Activated naive CD4-positive, alpha-beta T cell treated with anti-CD3 and anti-CD28 coated beads, Interleukin-2, amount 50 U/mL, for 24 hours (primary cell): ENCODE data around the gene CACNA2D1.

Experiments used
- H3K27ac Mint-ChIP-seq: one replicate; pipeline ENCODE4 v1.8.0; 2021; ENCODE audit warnings: mild to moderate bottlenecking, mixed read lengths
- H3K27me3 Mint-ChIP-seq: one replicate; pipeline ENCODE4 v1.8.0; 2021; ENCODE audit warnings: mixed read lengths
- H3K36me3 Mint-ChIP-seq: one replicate; pipeline ENCODE4 v1.8.0; 2021; ENCODE audit warnings: mixed read lengths
- H3K4me1 Mint-ChIP-seq: one replicate; pipeline ENCODE4 v1.8.0; 2021; ENCODE audit warnings: mixed read lengths
- H3K4me3 Mint-ChIP-seq: one replicate; pipeline ENCODE4 v1.8.0; 2021; ENCODE audit warnings: mild to moderate bottlenecking, mixed read lengths
- H3K9me3 Mint-ChIP-seq: one replicate; pipeline ENCODE4 v1.8.0; 2021; ENCODE audit warnings: mixed read lengths

The CACNA2D1 gene

DNA sequence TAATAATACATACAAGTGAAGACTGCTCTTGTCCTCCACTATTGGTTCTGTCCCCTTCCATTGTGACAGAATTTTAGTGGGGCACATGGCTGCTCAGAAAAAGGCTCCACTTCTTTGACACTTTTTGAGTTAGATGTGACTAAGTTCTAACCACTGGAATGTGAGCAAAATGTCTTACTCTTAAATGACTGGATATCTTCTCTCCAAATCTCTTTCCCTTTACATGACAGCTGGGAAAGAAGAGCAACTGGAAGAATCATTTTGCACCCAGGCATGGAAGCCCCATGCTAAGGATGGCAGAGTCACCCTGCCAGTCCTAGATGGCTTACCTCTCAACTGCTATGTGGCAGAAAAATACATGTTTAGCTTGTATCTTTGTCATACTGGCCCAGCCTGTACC lies 97.7 kb downstream of the CACNA2D1 start:
- Mint-ChIP-seq H3K4me1 (no peaks in the 10 kb centered on the region), H3K27ac (no peak overlapping the region), H3K36me3 (no peaks in the 10 kb centered on the region), H3K9me3 (peaks cover 4% of the 10 kb centered on the region), H3K4me3 (no peak overlapping the region), H3K27me3 (peaks cover 1% of the 10 kb centered on the region)

- H3K27ac Mint-ChIP-seq = no peak overlapping the region
- no peak overlapping the region for H3K4me3 Mint-ChIP-seq
- no peaks in the 10 kb centered on the region for H3K36me3 Mint-ChIP-seq
- peaks cover 1% of the 10 kb centered on the region for H3K27me3 Mint-ChIP-seq
- peaks cover 9% of the 10 kb centered on the region for H3K9me3 Mint-ChIP-seq
- no peaks in the 10 kb centered on the region for H3K4me1 Mint-ChIP-seq
Observed at GRCh38 chr7:82343716-82344115, 99.9 kb downstream of the CACNA2D1 start.

- Mint-ChIP-seq H3K27me3 (peaks cover 1% of the 10 kb centered on the region), H3K4me3 (no peak overlapping the region), H3K36me3 (no peaks in the 10 kb centered on the region), H3K9me3 (peaks cover 5% of the 10 kb centered on the region), H3K27ac (no peak overlapping the region), H3K4me1 (no peaks in the 10 kb centered on the region)
Observed at GRCh38 chr7:82339958-82340357, 103.6 kb downstream of the CACNA2D1 start.

GRCh38 chr7:82335927-82336326 lies 107.7 kb downstream of the CACNA2D1 start:
- no peaks in the 10 kb centered on the region for H3K27me3 Mint-ChIP-seq
- H3K36me3 Mint-ChIP-seq = no peaks in the 10 kb centered on the region
- no peaks in the 10 kb centered on the region for H3K4me1 Mint-ChIP-seq
- no peak overlapping the region for H3K27ac Mint-ChIP-seq
- no peak overlapping the region for H3K4me3 Mint-ChIP-seq
- peaks cover 5% of the 10 kb centered on the region for H3K9me3 Mint-ChIP-seq

DNA sequence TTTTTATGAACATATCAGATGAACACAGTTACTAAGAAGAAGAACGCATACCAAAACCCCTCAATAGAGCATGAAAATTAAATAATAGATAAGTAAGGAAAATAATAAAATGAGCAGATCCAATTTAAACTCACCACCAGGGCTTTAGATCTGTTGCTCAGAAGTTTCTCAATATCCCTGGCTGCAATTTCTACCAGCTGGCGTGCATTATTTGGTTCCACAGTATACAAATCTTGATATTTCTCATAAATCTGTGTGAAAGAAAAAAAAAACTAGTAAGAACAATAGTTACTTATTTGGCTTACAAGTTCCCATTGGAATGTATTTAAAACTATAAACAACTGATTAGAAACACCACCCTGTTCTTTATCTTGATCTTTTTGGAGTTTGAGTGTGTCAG lies 108.6 kb downstream of the CACNA2D1 start:
- Mint-ChIP-seq H3K36me3 (no peaks in the 10 kb centered on the region), H3K27me3 (no peaks in the 10 kb centered on the region), H3K9me3 (peaks cover 5% of the 10 kb centered on the region), H3K27ac (no peak overlapping the region), H3K4me1 (no peaks in the 10 kb centered on the region), H3K4me3 (no peak overlapping the region)

DNA sequence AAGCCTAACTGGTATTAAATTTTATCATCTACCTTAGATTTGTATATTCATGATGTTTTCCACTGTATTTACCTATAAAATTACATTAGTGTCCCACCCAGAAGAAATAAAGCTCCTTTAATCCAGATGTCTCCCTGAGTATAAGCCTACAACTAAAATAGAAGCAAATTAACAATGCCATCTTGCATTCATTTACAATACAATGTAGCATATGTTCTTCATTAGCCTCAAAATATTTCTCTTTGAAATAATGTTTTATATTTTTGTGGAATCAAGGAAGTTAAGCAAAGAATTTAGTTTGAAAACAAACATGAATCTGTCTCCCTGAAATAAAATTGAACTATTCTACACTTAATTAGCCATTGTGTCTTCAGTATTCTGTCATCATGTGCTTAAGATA lies 112.3 kb downstream of the CACNA2D1 start:
- no peaks in the 10 kb centered on the region for H3K27me3 Mint-ChIP-seq
- H3K4me1 Mint-ChIP-seq = no peaks in the 10 kb centered on the region
- H3K9me3 Mint-ChIP-seq = peaks cover 11% of the 10 kb centered on the region
- no peaks in the 10 kb centered on the region for H3K36me3 Mint-ChIP-seq
- H3K4me3 Mint-ChIP-seq = no peak overlapping the region
- no peak overlapping the region for H3K27ac Mint-ChIP-seq

GRCh38 chr7:82330706-82331215 lies 112.8 kb downstream of the CACNA2D1 start:
- H3K27ac Mint-ChIP-seq = no peak overlapping the region
- H3K27me3 Mint-ChIP-seq = no peaks in the 10 kb centered on the region
- H3K4me3 Mint-ChIP-seq = no peak overlapping the region
- H3K9me3 Mint-ChIP-seq = peaks cover 11% of the 10 kb centered on the region
- H3K4me1 Mint-ChIP-seq = no peaks in the 10 kb centered on the region
- no peaks in the 10 kb centered on the region for H3K36me3 Mint-ChIP-seq

- no peak overlapping the region for H3K27ac Mint-ChIP-seq
- H3K36me3 Mint-ChIP-seq = no peaks in the 10 kb centered on the region
- no peak overlapping the region for H3K4me3 Mint-ChIP-seq
- peaks cover 11% of the 10 kb centered on the region for H3K9me3 Mint-ChIP-seq
- H3K4me1 Mint-ChIP-seq = no peaks in the 10 kb centered on the region
- no peaks in the 10 kb centered on the region for H3K27me3 Mint-ChIP-seq
Observed at GRCh38 chr7:82327898-82328297, 115.7 kb downstream of the CACNA2D1 start.

GRCh38 chr7:82325416-82325815 lies 118.2 kb downstream of the CACNA2D1 start:
- no peaks in the 10 kb centered on the region for H3K36me3 Mint-ChIP-seq

DNA sequence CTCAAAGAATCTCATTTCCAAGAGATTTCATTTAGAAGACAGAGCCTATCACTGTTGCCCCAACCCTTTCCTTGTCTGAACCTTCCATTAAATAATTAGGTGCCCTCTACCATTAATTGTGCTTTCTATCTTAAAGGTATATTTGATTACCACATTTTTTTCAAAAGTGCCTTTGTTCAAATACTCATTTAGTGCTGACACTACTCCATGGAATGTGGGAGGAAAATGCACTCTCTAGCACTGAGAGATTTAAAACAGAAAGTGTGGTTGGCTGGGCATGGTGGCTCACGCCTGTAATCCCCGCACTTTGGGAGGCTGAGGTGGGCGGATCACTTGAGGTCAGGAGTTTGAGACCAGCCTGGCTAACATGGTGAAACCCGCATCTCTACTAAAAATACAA lies 119.8 kb downstream of the CACNA2D1 start:
- Mint-ChIP-seq H3K4me1 (no peaks in the 10 kb centered on the region), H3K27me3 (no peaks in the 10 kb centered on the region), H3K9me3 (peaks cover 8% of the 10 kb centered on the region), H3K4me3 (no peak overlapping the region), H3K36me3 (no peaks in the 10 kb centered on the region), H3K27ac (no peak overlapping the region)

More at GRCh38 chr7:82325416-82325815, 118.2 kb downstream of the CACNA2D1 start:
- Mint-ChIP-seq H3K27ac (no peak overlapping the region), H3K4me3 (no peak overlapping the region), H3K9me3 (peaks cover 11% of the 10 kb centered on the region), H3K27me3 (no peaks in the 10 kb centered on the region), H3K4me1 (no peaks in the 10 kb centered on the region)

GRCh38 chr7:82319674-82320118 lies 123.9 kb downstream of the CACNA2D1 start:
- H3K4me1 Mint-ChIP-seq = no peaks in the 10 kb centered on the region
- H3K36me3 Mint-ChIP-seq = no peaks in the 10 kb centered on the region
- H3K4me3 Mint-ChIP-seq = no peak overlapping the region
- no peak overlapping the region for H3K27ac Mint-ChIP-seq
- no peaks in the 10 kb centered on the region for H3K27me3 Mint-ChIP-seq
- H3K9me3 Mint-ChIP-seq = no peaks in the 10 kb centered on the region

DNA sequence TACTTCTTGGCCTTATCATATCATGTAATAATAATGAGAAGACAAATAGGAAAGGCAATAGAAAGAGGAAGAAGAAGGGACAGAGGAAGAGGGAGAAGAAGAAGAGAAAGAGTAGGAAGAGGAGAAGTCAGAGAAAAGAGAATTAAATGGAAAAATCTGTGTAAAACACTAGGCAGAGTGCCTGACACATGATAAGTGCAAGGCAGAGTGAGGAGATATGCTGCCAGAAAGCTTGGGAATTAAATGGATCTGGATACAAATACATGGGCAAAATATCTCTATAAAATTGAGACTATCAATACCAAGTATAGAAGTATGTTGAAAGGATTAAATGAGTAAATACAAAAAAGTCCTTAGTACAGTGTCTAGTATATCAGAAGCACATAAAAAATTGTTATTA lies 124.8 kb downstream of the CACNA2D1 start:
- H3K27me3 Mint-ChIP-seq = no peaks in the 10 kb centered on the region
- no peak overlapping the region for H3K27ac Mint-ChIP-seq
- no peaks in the 10 kb centered on the region for H3K4me1 Mint-ChIP-seq
- no peak overlapping the region for H3K4me3 Mint-ChIP-seq
- H3K9me3 Mint-ChIP-seq = no peaks in the 10 kb centered on the region
- H3K36me3 Mint-ChIP-seq = no peaks in the 10 kb centered on the region

GRCh38 chr7:82317760-82318159 lies 125.8 kb downstream of the CACNA2D1 start:
- H3K36me3 Mint-ChIP-seq = no peaks in the 10 kb centered on the region
- H3K27me3 Mint-ChIP-seq = no peaks in the 10 kb centered on the region

GRCh38 chr7:82317257-82317721 lies 126.3 kb downstream of the CACNA2D1 start:
- H3K27ac Mint-ChIP-seq = no peak overlapping the region
- H3K27me3 Mint-ChIP-seq = no peaks in the 10 kb centered on the region
- no peaks in the 10 kb centered on the region for H3K36me3 Mint-ChIP-seq
- no peaks in the 10 kb centered on the region for H3K4me1 Mint-ChIP-seq
- no peaks in the 10 kb centered on the region for H3K9me3 Mint-ChIP-seq
- no peak overlapping the region for H3K4me3 Mint-ChIP-seq

More at GRCh38 chr7:82317760-82318159, 125.8 kb downstream of the CACNA2D1 start:
- no peaks in the 10 kb centered on the region for H3K9me3 Mint-ChIP-seq
- no peaks in the 10 kb centered on the region for H3K4me1 Mint-ChIP-seq
- no peak overlapping the region for H3K4me3 Mint-ChIP-seq
- H3K27ac Mint-ChIP-seq = no peak overlapping the region

DNA sequence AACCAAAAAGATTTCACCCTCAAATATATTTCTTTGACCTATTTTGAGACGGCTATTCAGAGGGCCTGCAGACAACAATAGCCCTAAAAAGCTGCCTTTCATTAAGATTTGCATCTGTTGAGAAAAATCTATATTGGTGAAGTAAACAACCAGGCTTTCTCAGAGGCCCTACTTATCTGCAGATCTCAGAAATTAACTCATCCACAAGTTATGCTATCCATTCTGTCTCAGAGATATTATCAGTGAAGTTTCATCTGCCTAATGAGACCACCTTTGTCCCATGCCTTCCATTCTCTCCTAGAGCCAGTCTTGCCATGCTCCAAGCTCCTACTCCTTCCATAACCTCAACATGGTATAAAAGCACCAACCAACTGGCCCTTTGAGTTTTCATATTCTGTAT lies 130.3 kb downstream of the CACNA2D1 start:
- Mint-ChIP-seq H3K27me3 (no peaks in the 10 kb centered on the region), H3K36me3 (no peaks in the 10 kb centered on the region), H3K27ac (no peak overlapping the region)

GRCh38 chr7:82312646-82313045 lies 130.9 kb downstream of the CACNA2D1 start:
- Mint-ChIP-seq H3K4me3 (no peak overlapping the region), H3K36me3 (no peaks in the 10 kb centered on the region), H3K27ac (no peak overlapping the region), H3K9me3 (no peaks in the 10 kb centered on the region), H3K4me1 (no peaks in the 10 kb centered on the region), H3K27me3 (no peaks in the 10 kb centered on the region)

More for the DNA sequence above, 130.3 kb downstream of the CACNA2D1 start:
- Mint-ChIP-seq H3K9me3 (no peaks in the 10 kb centered on the region), H3K4me1 (no peaks in the 10 kb centered on the region), H3K4me3 (no peak overlapping the region)

DNA sequence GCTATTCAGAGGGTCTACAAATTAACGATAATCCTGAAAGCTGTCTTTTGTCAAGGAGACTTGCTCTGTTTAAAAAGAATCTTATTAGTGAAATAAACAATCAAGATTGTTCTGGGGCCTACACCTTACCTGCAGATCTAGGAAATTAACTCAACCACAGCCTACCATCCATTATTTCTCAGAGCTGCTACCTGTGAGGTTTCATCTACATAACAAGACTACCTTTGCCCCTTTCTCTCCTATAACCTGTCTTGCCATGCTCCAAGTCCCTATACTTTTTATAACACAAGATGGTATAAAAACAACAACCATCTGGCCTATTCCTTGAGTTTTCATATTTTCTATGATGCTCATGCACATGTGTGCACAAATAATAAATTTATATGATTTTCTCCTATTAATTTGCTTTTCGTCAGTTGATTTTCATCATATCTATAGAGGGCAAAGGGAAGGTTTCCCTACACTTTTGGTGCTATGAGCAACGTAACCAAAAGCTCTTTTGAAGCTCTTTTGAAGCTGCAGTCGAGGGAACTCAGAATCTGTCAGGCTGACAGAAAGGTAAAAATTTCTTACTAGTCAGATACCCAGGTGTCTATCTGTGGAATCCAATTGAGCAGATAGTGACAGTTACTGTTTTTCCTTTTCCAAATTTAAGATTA lies 138.1 kb downstream of the CACNA2D1 start:
- Mint-ChIP-seq H3K4me3 (no peak overlapping the region), H3K36me3 (no peaks in the 10 kb centered on the region), H3K4me1 (no peaks in the 10 kb centered on the region)

More for the DNA sequence above, 138.1 kb downstream of the CACNA2D1 start:
- H3K27me3 Mint-ChIP-seq = no peaks in the 10 kb centered on the region
- no peaks in the 10 kb centered on the region for H3K9me3 Mint-ChIP-seq
- H3K27ac Mint-ChIP-seq = no peak overlapping the region
